Stimulated activated naive CD4-positive, alpha-beta T cell (primary cell): ENCODE data around the gene SOCS7.

ENCODE experiments used
- DNase-seq, 6 experiments: peaks; one replicate each; lab custom pipeline; 2025; lab: John Stamatoyannopoulos, UW

The SOCS7 gene

DNA sequence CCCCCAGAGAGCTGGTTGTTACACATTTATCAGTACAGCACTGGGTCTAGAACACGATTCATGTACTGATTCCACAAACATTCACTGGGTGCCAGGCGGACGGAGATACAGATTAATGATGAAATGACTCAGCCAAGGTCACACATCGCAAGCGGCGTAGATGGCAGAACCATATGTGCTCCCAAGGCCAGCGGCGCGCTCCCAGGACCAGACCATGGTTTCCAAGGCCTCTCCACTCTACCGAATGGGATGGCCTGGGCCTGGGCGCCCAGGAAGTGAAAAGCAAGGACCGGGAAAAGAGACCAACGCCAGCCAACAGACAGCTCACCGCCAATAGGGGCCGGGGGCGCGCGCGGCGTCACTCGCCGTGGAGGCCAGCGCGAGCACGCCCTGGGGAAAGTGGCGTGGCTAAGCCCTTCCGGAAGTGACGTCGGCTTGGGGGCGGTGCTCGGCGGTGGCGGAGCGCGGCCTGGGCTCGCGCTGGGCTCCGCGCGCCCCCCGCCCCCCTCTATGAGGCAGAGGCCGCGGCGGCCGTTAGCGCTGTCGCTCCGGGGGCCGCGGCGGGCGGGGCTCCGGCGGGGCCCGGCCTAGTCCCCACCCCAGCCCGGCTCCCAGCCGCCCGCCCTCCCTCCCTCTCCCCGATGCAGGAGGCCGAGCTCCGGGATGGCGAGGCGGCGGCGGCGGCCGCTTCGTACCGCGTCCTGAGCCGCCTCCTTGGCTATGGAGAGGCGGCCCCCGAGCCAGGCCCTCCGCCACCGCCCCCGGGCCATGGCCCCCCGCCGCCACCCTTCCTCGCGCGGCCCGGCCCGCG is at the start of gene SOCS7:
TSS of gene SOCS7 (plus strand) at position 433 of the 811 bp plus-strand sequence. CDS start at position 642, 209 bp downstream.
- DNase-seq = peak; percentile 74 to 90 (median 86)

DNA sequence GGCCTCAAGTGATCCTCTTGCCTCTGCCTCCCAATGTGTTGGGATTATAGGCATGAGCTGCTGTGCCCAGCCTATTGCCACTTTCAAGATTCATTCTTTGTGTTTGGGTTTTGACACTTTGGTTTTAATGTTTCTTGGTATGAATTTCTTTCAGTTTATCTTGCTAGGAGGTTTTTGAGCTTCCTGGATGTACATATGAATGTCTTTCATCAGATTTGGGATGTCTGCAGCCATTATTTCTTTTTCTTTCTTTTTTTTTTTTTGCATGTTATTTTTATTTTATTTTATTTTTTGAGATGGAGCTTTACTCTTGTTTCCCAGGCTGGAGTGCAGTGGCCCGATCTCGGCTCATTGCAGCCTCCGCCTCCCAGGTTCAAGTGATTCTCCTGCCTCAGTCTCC is 36.1 kb upstream of the SOCS7 start:
- DNase-seq = no peak

DNA sequence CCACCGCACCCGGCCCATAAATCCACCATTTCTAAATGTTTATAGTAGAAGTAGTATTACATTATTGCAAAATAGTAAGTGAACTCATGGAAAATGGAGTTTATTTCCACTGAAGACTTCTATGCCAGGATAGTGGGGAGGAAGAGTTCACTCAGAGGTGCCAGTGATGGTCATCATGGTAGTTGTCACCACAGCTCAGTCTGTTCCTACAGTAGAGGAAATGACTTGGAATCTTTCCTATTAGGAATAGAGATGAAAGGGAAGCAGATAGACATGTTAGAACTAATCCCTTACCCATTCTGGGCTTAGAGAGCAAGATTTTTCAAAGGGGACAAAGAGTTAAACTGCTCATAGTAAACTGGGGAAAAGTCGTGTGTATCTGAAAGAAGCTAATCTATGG is 34.6 kb upstream of the SOCS7 start:
- no peak for DNase-seq

- no peak for DNase-seq
These were observed 31.2 kb upstream of the SOCS7 start for GRCh38 chr17:38320482-38320881.

GRCh38 chr17:38322156-38322779 is 29.4 kb upstream of the SOCS7 start:
- DNase-seq = peak; percentile 10 to 73 (median 56)

DNA sequence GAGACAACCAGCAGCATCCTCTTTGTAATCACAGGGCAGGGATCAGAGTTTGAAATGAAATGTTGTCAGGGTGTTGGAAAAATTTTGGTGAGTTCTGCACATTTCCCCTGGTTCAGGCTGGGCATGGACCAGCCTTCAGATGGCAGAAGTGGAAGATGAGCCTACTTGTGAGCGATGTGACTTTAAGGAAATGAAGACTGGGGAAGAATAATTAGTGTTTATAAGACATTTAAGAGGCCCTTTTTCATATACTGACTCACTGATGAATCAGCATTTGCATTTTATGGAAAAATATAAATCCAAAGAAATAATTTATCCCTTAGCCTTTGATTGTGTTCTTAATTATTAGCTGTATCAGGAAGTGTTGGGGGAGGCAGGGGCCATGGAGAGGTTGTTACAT is 28.7 kb upstream of the SOCS7 start:
- DNase-seq = no peak

GRCh38 chr17:38324141-38324697 is 27.4 kb upstream of the SOCS7 start:
- no peak for DNase-seq

- DNase-seq = no peak
These were observed 26.9 kb upstream of the SOCS7 start for GRCh38 chr17:38324772-38325171.

GRCh38 chr17:38325221-38325851 is 26.3 kb upstream of the SOCS7 start:
- DNase-seq = no peak

DNA sequence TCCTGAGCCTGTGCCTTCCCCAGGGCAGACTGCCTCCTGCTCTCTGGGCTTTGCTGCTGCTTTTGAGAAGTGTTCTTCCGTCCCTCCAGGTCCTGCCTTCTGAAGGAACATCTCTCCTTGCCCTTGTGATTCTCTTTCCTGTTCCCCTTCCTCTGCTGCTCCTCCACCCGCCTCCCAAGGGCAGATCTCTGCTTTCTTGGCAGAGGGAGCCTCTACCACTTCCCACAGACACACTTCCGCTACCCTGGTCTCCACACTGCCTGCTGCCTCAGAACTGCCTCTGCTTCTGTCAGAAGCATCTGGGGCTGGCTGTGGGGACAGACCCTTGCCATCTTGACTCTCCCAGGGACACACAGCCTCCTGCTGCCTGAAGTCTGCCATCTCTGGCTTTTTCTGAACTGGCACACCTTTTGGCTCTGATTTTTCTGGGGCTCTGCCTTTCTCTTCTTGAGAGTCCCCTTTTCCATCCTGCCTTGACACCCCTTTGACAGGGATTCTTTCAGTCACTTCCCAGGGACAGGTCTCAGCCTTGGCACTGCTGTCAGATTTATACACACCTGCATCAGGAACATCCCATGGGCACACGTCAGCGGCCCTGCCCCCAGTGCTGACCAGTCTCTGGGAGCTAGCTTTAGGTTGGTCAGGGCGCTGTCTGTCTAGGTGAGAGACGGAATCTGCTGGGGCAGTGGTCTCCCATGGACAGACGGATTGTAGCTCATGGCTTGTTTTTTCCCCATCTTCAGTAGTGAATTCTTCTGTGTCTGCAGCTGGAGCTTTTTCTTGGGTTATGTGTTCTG is 24.4 kb upstream of the SOCS7 start:
- DNase-seq = peak in 1 of 6 experiments; percentile 2

DNA sequence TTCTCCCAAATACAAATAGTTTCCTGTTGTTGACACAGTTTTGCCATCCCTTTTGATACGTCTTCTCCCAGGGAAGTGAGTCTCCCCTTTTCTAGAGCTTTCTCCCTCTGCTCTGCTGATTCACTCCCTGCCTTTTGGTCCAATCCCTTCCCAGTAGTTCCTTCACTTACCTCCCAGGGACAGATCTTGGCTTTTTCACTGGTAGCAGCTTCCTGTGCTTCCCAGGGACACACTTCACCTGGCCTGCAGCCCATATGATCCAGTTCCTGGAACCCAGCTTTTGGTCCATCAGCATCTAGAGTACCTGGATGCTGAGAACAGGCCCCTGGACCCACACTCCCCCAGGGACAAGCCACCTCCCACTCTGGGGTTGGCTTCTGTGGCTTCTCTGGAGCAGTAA is 23.7 kb upstream of the SOCS7 start:
- no peak for DNase-seq

- DNase-seq = no peak
These were observed 23.0 kb upstream of the SOCS7 start for GRCh38 chr17:38328620-38329019.

GRCh38 chr17:38329284-38329683 is 22.4 kb upstream of the SOCS7 start:
- DNase-seq = no peak

GRCh38 chr17:38329808-38330730 is 21.6 kb upstream of the SOCS7 start:
- no peak for DNase-seq

DNA sequence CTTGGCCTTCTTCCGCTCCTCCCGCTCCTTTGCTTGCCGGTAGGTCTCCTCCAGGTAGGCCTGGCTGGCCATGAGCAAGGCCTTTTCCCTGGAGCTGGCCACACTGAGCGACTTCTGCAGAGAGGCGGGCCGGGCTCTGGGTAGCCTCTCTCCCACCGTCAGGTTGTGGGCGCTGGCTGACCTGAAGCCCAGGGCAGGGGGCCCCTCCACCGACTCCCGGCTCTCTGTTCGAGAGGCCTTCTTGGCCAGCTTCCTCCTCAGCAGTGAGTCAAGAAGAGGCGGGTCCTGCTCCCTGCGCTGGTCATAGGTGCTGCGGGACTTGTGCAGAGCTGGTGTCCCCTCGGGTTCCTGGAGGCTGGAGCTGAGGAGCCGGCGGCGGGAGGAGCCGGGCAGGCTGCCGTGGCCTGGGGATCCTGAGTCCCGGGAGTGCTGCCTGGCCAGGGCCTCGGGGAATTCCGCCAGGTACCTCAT is 20.7 kb upstream of the SOCS7 start:
- no peak for DNase-seq

- no peak for DNase-seq
These were observed 18.9 kb upstream of the SOCS7 start for GRCh38 chr17:38332735-38333134.

DNA sequence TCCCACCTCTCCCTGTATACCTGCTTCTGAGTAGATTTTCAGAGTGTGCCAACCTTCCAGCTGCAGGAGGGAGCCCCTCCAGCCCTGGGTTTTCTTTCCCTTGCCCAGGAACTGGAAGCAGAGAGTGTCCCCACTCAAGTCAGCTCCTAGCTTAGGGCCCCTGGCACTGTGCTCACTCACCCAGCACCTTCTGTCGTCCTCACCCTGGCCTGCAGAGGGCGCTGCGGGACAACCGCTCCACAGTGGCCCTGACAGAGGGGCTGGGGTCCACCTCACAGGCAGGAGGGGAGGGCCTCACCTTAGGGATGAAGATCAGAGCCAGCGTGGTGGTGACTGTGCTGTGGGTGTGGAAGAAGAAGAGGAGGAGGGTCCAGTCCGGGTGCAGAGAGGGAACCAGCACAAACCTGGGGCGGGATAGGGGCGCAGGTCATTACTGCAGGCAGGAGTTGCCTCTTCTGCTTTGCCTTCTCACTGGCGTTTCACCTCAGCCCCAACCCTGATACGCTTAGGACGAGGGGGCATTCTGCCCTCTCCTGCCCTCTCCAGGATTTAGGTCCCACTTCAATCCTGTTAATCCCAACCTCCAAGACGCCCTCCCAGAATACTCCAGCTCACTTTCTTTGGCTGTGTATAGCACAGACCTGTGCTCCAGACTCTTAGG is 17.9 kb upstream of the SOCS7 start:
- DNase-seq = peak in 1 of 6 experiments; percentile 17

DNA sequence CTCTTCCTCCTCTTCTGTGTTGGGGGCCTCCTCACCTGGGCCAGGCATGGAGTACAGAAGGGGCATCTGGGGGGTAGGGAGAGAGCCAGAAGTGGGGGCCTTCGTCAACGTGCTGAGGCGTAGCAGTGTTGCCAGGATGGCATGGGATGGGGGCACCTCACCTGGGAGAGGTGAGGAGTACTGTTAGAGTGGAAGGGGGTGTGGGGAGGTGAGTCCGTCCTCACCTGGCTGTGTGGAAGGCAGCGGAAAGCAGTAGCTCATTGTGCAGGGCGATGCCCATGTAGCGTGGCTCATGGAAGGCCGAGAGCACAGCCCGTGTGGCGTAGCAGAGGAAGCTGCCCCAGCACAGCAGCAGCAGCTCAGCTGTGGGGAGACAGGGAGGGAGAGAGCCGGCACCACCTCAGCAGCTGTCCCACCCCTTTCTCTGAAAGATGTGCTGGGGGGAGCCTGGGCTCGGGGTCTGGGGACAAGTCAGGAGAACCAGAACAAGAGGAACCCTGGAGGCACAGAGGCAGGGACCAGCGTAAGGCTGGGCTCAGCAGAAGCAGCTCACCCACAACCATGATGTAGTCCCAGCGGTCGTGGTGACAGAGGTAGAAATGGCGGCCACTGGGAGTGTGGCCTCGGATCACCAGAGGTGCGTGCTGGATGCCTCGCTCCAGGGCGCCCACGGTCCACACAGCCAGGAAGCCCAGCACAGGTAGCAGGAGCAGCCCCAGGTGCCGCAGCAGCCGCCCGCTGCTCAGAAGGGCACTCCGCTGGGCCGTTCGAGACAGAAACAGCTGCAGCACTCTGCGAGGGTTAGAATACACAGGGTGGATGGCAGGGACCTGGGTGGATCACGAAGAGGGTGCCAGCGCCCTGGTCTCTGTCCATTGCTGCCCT is 16.9 kb upstream of the SOCS7 start:
- no peak for DNase-seq

DNA sequence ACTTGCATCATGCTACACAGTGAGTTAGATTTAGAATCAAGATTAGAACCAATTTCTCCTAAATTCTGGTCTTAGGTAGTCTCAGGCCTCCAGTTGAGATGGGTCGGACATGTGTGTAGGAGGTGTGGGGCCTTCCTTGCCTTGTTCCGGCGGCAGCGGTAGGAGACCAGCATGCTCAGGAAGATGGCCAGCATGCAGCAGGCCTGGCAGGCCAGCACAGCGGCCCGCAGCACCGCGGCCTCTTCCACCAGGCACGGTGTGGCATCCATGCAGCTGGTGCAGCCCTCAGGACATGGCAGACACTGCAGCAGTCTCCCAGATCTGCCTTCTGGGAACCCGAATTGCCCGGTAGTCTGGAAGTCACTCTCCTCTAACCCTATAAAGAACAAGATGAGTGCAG is 14.8 kb upstream of the SOCS7 start:
- DNase-seq = no peak
